Erythroblast (primary cell): ENCODE results near the gene ERCC6L.

Experiments
- GATA1 ChIP-seq: IDR thresholded peaks from 2 replicates; pipeline ENCODE4 v1.6.1; 2011; ENCODE audit warnings: low read depth, mild to moderate bottlenecking, control low read depth, low read length, moderate library complexity
- POLR2A ChIP-seq: IDR thresholded peaks from 2 replicates; pipeline ENCODE4 v1.6.1; 2011; ENCODE audit warnings: mild to moderate bottlenecking, low read length

GRCh38 chrX:72180539-72180938, 58.3 kb downstream of the ERCC6L start:
- no peak for TF ChIP-seq POLR2A
- TF ChIP-seq GATA1 = no peak
